HG03342 (cell line): ENCODE data around the gene KPNB1.
"Not testable (repeated sequence)": the region's sequence is repeated elsewhere in the genome, so short reads cannot be mapped to it uniquely, and the experiment has no call there.

Experiments used
- ATAC-seq: cut with Tn5 transposase; IDR thresholded peaks from one replicate; pipeline ENCODE4 v1.9.1; 2021; ENCODE audit warnings: mild to moderate bottlenecking, moderate library complexity; ENCODE audit not compliant: unreplicated experiment

KPNB1 gene

DNA sequence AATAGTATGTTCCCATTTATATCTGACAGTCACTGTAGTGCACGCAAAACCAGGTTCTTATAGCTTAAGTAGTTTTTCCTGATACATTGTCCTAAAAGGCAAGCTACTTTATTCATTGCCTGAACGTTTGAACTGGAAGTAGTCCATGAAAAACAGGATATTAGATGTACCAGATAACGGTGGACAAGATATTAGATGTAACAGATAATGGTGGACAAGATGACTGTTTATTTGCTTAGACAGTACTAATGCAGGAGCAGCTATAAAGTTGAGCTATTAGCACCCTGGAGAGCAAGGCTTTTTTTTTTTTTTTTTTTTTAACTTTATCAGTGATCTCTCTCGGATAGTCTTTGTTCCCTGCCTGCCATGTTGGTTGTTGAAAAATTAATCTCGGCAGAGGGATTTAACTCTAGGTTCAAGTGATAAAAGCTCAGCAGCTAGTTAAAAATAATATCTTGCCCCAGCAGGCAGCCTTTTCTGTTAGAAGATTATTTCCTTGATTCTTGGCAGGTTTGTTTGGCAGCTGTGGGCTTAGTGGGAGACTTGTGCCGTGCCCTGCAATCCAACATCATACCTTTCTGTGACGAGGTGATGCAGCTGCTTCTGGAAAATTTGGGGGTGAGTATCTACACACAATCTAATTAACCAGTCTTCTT is 26.9 kb downstream of the KPNB1 start:
- no peak for ATAC-seq

DNA sequence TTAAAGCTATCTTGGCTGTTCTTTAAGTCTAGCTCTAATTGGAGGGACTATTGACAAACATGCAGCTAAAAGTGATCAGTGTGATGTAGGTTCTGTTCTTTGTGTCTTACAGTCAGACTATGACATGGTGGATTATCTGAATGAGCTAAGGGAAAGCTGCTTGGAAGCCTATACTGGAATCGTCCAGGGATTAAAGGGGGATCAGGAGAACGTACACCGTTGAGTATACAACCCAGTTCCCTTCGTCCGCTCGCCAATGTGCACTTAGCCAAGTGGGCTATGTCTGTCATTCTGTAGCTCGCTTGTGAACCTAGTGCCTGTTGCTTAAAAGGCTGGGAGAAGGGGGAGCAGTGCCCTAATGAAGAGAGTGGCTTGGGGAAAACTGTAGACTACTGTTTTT is 28.5 kb downstream of the KPNB1 start:
- ATAC-seq, result no peak

DNA sequence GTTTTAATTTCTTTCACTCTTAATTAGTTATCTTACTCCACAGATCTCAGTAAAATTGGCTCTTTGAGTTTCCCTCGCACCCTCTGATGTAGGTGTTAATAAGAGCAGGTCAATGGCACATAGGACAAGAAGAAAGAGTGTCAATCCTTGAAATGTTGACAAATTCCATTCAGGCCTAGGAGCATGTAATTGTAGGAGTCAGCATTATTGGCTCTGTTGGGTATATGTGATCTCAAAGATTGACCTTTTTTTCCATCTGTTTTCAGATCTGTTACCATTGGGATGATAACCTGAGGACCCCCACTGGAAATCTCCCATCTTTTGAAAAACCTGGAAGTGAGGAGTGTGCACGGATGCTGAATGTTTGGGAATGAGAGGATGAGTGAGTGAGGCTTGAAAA is 32.4 kb downstream of the KPNB1 start:
- no peak for ATAC-seq

DNA sequence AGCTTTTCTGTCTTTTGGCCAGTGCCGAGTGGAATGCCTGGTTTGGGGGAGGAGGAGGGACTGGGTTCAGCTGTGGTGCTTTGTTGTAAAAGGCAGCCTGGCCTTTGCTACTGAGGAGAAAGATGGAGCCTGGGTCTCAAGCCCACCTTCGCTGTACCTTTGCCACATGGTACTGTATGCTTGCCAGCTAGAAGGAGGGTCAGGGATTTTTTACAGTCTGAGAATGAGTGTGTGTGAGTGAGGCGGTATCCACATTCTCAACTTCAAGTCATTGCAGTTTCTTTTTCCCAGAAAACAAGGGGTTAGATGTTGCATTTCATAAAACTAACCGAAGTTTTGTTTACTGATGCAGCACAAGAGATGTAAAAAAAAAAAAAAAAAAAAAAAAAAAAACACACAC is 33.0 kb downstream of the KPNB1 start:
- ATAC-seq, result not testable (repeated sequence)

DNA sequence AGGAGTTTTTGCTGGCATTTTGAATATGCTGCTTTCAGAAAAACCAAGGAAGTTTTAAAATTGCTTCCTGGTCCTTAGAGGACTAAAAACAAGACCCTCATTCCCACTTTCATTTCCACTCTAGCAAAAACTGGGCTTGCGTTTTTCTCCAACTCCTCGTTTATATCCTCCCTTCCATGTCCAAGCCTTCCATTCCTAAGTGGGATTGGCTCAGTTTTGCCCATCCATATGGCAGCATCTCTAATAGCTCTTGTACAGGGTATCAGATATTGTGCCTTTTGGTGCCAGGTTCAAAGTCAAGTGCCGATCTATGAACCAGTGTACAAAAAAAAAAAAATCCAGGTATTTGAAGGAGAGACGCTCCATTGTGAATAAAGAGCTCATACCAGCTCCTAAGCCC is 34.3 kb downstream of the KPNB1 start:
- no peak for ATAC-seq

DNA sequence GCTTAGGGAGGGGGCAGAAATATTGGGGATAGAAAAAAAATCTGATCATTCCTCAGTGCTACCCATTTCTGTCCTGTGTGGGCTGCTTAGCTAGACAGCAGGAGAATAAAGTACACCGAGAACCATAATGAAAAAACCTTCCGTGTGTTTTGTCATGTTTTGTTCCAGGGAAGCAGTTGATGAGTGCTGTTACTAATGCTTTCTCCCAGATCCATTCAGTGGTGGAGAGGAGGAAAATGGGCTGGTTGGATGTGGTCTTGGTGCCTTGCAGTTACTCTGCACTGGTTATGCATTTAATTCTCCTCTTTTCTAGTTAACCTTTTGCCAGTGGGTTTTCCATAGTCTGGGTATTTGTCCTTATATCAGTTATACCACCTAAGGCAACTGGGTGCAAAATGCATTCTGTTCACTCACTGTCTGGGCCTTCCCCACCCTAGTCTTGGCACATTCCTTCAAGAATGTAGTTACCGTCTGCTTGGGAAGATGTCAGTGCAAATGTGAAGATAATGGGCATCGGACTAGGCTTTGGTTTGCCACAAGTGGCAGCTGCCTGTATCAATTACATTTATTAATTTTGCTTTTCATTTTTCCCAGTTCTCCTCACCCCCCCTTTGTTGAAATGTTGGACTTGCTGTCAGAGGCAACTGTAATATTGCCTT is 34.9 kb downstream of the KPNB1 start:
- ATAC-seq, result no peak

DNA sequence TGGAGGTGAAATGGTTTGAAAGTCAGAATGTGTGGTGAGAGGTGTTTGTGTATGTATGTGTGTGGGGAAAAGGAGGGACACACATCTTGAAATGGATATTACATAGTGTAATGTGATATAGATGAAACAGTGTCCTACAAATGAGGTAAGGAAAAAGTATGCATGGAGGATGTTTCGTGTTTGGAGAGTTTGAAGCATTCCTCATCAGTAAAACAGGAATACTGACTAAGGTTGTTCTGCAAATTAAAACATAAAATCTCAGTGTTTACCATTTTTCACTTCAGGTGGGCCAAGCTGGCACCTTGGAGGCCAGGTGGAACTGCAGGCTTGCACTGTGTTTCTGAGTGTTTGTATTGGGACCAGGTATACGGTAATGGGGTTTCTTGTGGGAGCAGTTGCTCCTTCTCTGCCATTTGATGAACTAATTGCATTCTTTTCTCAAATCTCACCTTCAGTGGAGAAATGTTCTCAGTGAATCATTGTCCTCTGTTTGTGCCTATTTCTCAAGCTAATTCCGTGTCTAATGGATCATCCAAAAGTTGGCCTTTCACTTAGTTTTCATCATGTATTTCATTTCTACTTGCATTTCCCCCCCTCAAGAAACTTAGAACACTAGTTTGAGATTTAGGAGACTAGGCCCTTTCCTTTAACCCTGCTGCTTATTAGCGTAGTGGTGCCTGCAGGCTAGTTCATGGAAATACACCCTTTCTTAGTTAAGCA is 36.0 kb downstream of the KPNB1 start:
- no peak for ATAC-seq

DNA sequence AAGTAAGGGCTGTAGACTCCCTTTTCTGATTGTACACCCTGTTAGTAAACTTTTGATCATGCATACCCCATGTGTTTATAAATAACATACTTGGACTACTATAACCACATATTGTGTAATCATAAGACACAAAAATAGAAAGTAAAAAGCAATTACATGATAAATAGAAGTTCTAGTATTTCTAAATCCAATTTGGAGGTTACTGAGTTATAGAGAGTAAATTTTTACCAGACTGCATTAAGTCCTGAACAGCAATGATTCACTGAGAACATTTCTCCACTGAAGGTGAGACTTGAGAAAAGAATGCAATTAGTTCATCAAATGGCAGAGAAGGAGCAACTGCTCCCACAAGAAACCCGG is 36.5 kb downstream of the KPNB1 start:
- ATAC-seq, result no peak

DNA sequence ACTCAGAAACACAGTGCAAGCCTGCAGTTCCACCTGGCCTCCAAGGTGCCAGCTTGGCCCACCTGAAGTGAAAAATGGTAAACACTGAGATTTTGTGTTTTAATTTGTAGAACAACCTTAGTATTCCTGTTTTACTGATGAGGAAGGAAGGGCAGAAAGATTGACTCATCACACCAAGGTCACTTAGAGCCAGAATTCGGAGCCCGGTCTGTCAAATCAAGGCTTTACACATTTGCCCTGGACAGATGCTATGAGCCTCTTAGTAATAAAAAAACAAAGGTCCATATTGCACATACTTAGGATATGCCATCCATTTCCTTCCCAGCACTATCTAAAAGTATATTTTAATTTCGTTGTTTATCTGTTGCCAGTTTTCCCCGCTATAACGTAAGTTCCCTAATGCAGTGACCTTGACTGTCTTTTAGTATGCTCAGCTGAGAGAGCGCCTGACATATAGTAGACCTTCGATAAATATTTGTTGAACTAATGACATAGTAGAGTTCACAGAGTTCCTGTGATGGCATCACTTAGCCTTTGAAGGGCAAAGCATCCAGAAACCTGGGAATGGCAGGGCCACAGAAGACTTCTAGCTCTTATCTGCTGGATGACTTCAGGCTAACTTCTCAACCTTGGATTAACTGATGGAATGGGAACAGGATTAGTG is 37.1 kb downstream of the KPNB1 start:
- ATAC-seq, result no peak

DNA sequence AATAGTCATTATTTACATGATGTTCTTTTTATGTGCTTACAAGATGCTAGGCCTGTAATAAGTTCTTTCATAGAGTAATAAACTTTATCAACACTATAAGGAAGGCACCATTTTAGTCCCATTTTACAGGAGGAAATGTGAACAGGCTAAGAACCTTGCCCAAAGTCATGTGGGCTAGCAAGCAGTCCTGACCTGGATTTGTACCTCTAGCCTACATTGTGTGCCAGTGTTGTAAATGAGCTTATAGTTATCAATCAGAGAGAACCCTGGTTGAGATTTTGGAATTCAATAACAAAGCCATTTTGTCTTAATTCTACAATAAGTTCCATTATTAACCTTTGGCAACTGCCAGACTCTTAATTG is 37.6 kb downstream of the KPNB1 start:
- no peak for ATAC-seq

DNA sequence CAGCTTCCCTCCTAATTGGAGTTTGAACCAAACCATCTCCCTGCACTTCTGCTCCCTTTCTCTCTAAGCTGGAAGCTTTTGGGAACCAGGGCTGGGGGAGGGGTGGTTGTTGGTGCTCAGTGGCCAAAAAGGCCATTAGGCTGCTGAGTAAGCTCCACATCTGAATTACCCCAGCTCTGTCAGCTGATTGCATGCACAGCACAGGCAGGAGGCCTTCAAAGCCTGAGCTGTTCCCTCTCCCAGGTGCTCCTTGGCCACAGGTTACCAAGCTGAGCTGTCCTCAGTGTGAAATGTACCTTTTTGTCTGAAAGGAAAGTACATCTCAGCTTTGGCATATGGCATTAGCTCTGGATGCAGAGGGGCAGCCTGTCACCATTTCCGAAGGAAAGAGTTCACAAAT is 38.0 kb downstream of the KPNB1 start:
- ATAC-seq, result no peak

DNA sequence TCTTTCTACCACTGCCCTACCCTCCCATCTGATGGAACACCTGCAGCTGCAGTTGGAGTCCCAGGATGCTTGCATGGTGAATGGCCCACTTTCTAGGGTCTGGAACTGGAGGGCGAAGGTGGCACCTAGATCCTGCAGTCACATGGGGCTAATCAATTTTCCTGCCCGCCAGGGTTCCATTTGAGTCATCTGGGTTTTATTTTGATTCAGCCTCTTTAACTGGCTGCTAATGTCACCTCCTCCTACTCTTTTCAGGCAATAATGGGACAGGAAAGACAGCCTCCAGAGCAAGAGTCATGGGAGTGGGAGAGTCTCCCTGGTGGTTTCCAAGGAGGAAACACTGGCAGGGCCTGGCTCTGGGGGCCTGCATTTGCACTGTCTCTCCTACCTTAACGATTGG is 40.4 kb downstream of the KPNB1 start:
- no peak for ATAC-seq

DNA sequence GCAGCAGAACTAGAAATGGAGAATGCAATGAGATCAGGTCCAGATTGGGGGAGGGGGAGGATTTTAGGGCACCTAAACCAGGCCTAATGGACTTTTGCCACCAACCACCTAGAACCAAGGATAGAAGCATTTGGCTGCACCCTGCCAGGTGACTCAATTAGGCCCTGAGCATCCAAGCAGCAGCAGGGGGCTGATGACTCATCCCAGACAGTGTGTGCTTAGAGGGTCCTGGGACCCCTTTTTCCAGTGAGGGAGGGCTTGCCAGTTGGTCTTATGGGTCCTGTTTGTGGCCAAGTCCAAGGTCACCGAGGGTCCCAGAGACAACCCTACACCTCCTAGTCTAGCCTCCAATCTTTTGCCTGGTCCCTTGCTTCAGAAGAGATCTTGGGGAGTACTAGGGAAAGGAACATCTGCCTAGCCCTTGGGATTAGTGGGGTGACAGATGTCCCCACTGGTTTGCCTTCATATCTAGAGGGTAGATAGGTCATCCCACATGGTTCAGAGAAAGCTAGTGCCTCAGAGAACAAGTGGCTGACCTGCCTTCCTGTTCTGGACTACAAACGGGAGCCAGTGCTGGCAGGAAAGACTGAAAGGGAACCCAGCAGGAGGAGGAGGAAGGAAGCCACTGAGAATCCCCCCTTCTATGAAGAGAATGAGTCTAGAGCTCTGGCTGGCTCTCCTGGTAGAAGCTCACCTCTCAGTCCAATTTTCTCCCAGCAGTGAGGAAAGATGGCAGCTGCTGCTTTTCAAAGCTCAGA is 42.6 kb downstream of the KPNB1 start:
- ATAC-seq, result no peak

DNA sequence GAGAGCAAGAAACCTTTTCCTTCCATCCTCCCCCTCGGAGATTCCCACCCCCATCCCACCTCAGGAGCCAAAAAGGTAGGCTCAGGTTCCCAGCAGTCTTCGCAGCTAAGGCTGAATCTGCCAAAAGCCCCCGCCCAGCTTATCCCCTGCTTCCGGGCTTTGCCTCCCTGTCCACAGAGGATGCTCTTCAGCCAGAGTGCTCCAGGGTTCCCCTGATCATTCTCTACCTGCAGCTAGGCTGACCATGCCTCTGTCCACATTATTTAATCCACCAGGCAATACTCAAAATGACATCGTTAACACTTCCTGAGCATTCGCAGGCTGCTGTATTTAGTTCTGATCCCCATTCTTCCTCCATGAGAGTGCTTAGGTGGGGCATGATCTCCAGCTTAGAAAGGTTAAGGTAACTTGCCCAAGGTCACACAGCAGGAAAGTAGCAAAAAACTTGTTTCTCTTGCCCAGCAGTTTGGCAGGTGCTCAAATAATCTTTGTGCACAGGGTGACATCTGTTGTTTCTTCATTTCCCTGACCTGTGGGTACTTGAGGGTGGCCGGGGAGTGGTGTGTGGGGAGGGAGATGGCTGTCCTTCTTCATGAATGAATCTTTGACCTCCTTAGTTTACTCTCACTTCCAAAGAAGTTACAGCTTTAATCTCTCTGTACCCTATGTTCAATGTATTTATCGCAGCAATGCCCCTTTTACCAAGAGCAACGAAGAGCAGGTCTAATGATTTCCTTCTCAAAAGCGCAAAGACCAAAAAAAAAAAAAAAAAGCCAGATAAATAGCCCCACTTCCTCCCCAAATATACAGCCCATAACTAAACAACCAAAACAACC is 43.4 kb downstream of the KPNB1 start:
- no peak for ATAC-seq

DNA sequence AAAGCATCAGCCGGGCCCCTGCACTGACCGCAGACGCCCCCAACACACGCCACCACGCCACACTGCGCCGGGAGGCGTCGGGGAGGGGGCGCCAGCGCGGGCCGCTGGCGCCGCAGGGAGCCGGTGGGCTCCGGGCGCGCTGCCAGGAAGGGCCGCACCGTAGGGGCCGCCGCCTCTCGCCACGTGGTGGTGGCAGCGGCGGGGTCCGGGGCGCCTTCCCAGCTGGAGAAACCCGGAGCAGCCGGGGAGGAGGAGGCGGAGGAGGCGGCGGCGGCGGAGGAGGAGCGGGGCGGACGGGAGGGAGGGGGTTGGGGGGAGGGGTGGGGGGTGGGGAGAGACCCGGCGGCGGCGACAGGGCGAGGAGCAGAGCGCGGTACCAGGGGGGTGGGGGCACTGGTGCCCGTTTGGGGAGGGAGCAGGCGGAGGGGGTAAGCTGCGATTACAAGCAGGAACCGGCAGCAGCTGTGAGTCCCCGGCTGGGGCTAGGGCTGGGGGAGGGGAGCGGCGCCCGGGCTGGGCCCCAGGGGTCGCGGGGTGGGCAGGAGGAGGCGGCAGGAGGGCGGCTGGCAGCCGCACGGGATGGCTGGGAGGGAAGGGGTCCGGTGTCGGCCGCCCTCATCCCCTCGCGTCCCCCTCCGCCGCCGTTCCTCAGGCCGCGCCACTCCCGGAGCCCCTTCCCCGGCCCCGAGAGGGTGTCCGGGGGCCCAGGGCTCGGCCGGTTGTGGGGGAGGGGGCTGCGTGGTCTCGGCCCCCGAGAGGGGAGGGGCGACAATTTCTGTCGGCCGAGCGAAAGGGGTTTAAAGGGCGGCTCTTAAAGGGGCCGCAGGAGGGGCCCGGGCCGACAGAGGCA is 44.2 kb downstream of the KPNB1 start, which contains the start of gene TBKBP1:
TBKBP1 (plus strand) TSS at position 431 of the 850 bp plus-strand sequence. CDS start 1,952 bp downstream, outside the sequence.
- no peak for ATAC-seq

DNA sequence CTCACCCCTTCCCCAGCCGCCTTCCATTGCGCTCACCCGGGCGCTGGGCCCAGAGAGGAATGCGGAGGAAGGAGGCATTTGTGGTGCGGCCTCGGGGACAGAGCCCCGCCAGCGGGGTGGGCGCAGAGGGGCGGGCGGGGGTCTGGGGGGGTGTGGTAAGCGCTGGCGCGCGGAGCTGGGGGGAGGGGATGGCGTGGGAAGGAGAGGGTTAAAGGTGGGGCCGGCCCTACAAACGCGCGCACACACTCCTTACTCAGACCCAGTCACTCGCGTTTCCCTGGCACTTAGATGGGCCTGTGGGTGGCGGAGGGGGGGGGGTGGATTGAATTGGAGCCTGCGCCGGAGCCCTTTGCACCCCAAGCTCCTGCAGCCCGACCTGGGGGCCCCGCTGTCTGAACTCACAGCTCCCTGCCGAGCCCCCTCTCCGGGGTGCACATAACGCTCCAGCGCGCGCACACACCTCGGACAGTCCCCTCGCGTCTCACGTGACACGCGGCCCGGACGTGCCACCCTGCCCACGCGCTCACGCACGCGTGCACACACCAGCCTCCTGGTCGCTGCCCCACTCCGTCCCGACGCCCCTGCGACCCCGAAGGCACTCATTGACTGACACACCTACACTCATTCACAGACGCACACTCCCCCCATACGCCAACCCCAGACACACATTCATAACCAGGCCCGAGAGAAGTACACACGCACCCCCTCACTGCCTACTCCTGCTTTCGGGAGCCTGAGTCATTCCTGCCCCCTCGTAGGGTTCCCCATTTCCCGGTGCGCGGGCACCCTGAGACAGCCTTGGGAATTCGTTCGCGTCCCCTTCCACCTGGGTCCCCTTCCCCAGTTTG is 45.1 kb downstream of the KPNB1 start:
- no peak for ATAC-seq

DNA sequence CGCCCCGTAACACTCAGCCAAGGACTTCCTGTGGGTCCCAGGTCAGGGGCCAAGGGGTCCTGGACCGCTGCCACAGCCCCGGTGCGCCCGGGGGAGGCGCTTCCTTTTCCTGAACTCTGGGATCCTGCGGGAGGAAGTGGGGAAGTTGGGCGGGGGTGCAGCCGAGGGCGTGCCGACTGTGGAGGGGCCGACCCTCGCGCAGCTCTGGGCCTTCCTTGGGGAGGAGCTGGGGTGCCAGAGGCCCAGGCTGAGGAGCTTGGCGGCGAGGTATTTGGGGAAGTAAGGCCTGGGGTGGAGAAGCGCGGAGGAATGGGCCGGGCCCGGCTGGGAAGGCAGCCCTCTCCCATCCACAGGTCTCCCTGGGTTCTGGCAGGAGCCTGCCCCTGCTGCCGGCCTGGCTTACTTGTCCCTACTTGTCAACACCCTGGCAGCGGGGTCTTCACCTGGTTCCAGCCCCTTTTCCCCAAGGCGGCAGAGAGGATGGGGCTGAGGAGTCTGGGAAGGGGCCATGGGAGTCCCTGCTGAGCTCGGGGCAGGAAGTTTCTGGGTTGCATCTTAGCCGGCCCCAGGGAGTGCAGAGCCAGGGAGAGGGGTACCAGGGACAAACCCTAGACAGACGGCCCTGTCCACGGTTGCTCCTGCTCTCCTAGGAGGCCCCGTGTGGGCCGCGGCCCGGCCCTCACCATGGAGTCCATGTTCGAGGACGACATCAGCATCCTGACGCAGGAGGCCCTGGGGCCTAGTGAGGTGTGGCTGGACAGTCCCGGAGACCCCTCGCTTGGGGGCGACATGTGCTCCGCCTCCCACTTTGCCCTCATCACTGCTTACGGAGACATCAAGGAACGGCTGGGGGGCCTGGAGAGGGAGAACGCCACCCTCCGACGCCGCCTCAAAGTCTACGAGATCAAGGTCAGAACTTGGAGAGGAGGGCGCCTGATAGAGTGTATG is 46.0 kb downstream of the KPNB1 start:
- ATAC-seq, result no peak
